HG03521 (cell line): ENCODE measurements around the gene IRX6.

Experiments
- ATAC-seq: cut with Tn5 transposase; IDR thresholded peaks from one replicate; pipeline ENCODE4 v1.9.1; 2021; ENCODE audit warnings: mild to moderate bottlenecking, moderate library complexity; ENCODE audit not compliant: unreplicated experiment

IRX6 gene

GRCh38 chr16:55322327-55322726 is 1.7 kb upstream of the IRX6 start:
- ATAC-seq, result no peak

GRCh38 chr16:55324285-55325079 is 479 bp downstream of the IRX6 start:
- ATAC-seq, result no peak

GRCh38 chr16:55325080-55325447 is 1.1 kb downstream of the IRX6 start:
- ATAC-seq, result no peak

GRCh38 chr16:55325458-55326109 is 1.6 kb downstream of the IRX6 start:
- no peak for ATAC-seq

- no peak for ATAC-seq
Observed at GRCh38 chr16:55326261-55327092, 2.5 kb downstream of the IRX6 start.

GRCh38 chr16:55328611-55329569 is 4.9 kb downstream of the IRX6 start:
- ATAC-seq, result no peak

GRCh38 chr16:55329791-55330428 is 5.9 kb downstream of the IRX6 start:
- ATAC-seq, result no peak

GRCh38 chr16:55330781-55331647 is 7.0 kb downstream of the IRX6 start:
- no peak for ATAC-seq

GRCh38 chr16:55331648-55332185 is 7.7 kb downstream of the IRX6 start:
- no peak for ATAC-seq

- ATAC-seq, result no peak
Observed at GRCh38 chr16:55333684-55334083, 9.7 kb downstream of the IRX6 start.

- ATAC-seq, result no peak
Observed at GRCh38 chr16:55338646-55339045, 14.6 kb downstream of the IRX6 start.

- no peak for ATAC-seq
Observed at GRCh38 chr16:55340445-55340844, 16.4 kb downstream of the IRX6 start.

- no peak for ATAC-seq
Observed at GRCh38 chr16:55341681-55342080, 17.7 kb downstream of the IRX6 start.

- ATAC-seq, result no peak
Observed at GRCh38 chr16:55346475-55346874, 22.5 kb downstream of the IRX6 start.

GRCh38 chr16:55349867-55350266 is 25.9 kb downstream of the IRX6 start:
- ATAC-seq, result no peak

- no peak for ATAC-seq
Observed at GRCh38 chr16:55350984-55351383, 27.0 kb downstream of the IRX6 start.

- no peak for ATAC-seq
Observed at GRCh38 chr16:55351936-55352335, 27.9 kb downstream of the IRX6 start.

- no peak for ATAC-seq
Observed at GRCh38 chr16:55357241-55357640, 33.2 kb downstream of the IRX6 start.

- no peak for ATAC-seq
Observed at GRCh38 chr16:55359946-55360345, 35.9 kb downstream of the IRX6 start.
